GM12878 (cell line): Measurements from ENCODE around the gene DNAJC15. TPM values are rescaled to one million over a fixed set of nuclear protein-coding genes. Genes with fewer than 3 reads are reported as not detected.

Experiments used
- ATAC-seq: fragments of 200-7000 bp; cut with Tn5 transposase; 3 replicates; pipeline ENCODE4 v1.9.1; 2020; ENCODE audit warnings: mild to moderate bottlenecking, moderate library complexity
- BruUV-seq: library from RNA; stranded (reverse); fragments of 400-500 nt; replicated peaks from 2 replicates; lab custom pipeline; 2021; lab: Mats Ljungman, UMichigan
- CTCF ChIA-PET: fragments of 300-600 bp; sonication (Branson Sonifier 250); formaldehyde crosslinking; extraction: SDS; loops from one replicate; lab custom pipeline; 2021; ENCODE audit warnings: inconsistent platforms; lab: Yijun Ruan, JAX
- POLR2A ChIA-PET: fragments of 350-600 bp; formaldehyde crosslinking; extraction: SDS; loops from one replicate; lab custom pipeline; 2021; ENCODE audit warnings: inconsistent platforms; lab: Charles Lee
- RAD21 ChIA-PET: fragments of 300-600 bp; sonication (Branson Sonifier 250); formaldehyde crosslinking; loops from one replicate; lab custom pipeline; 2023; ENCODE audit warnings: antibody characterized with exemption; ENCODE audit not compliant: unreplicated experiment; lab: Charles Lee
- SMC1A ChIA-PET: fragments of 300-600 bp; sonication (Branson Sonifier 250); formaldehyde crosslinking; loops from one replicate; lab custom pipeline; 2023; ENCODE audit not compliant: unreplicated experiment, uncharacterized antibody; lab: Charles Lee
- DNase-seq: peaks from one replicate; pipeline ENCODE4 v3.0.0-alpha.2; 2011; ENCODE audit warnings: low read depth, low spot score
- FAIRE-seq: peaks from 3 replicates; lab custom pipeline; 2011; peaks lifted over from hg19 to GRCh38; lab: Jason Lieb, UNC
- H2AFZ ChIP-seq: 2 replicates; pipeline ENCODE4 v1.6.0; 2011; ENCODE audit warnings: low read depth, low read length, control low read depth; ENCODE audit not compliant: control insufficient read depth
- H3K27ac ChIP-seq: 2 replicates; pipeline ENCODE4 v1.5.1; 2011; ENCODE audit warnings: control low read depth; ENCODE audit not compliant: control insufficient read depth, insufficient read depth
- H3K27me3 ChIP-seq, 2 experiments: replicated peaks in 1 of 2; 2 replicates each; pipeline versions ENCODE4 v1.6.0 to v1.6.1; 2011; ENCODE audit warnings: low read length in 1 of 2; ENCODE audit not compliant: control insufficient read depth in 2 of 2, insufficient read depth in 2 of 2
- H3K36me3 ChIP-seq, 2 experiments: 2 replicates each; pipeline ENCODE4 v1.5.1; 2011; ENCODE audit warnings: low read length in 1 of 2; ENCODE audit not compliant: control insufficient read depth in 2 of 2, insufficient read depth in 2 of 2
- H3K4me1 ChIP-seq: 2 replicates; pipeline ENCODE4 v1.6.1; 2011; ENCODE audit warnings: mild to moderate bottlenecking, low read length, moderate library complexity, mixed read lengths; ENCODE audit not compliant: control insufficient read depth, insufficient read depth
- H3K4me2 ChIP-seq: 2 replicates; pipeline ENCODE4 v1.6.0; 2011; ENCODE audit warnings: control low read depth; ENCODE audit not compliant: control insufficient read depth, insufficient read depth
- H3K4me3 ChIP-seq: fragments of 200-600 bp; sonication (generic); 2 replicates; pipeline ENCODE4 v1.5.1; 2016
- H3K79me2 ChIP-seq: 2 replicates; pipeline ENCODE4 v1.6.0; 2011; ENCODE audit warnings: low read length; ENCODE audit not compliant: control insufficient read depth, insufficient read depth
- H3K9ac ChIP-seq: 2 replicates; pipeline ENCODE4 v1.8.0; 2011; ENCODE audit warnings: low read length, control low read depth, mixed read lengths; ENCODE audit not compliant: control insufficient read depth, insufficient read depth
- H3K9me3 ChIP-seq: replicated peaks from 3 replicates; pipeline ENCODE4 v1.5.1; 2011; ENCODE audit warnings: mild to moderate bottlenecking, low read length; ENCODE audit not compliant: control insufficient read depth, insufficient read depth
- H4K20me1 ChIP-seq: 2 replicates; pipeline ENCODE4 v1.6.0; 2011; ENCODE audit not compliant: control insufficient read depth, insufficient read depth
- CREM ChIP-seq: IDR thresholded peaks from 2 replicates; pipeline ENCODE4 v1.6.1; 2014; ENCODE audit warnings: antibody characterized with exemption, low read depth
- E4F1 ChIP-seq: fragments of 450-650 bp; IDR thresholded peaks from 2 replicates; pipeline ENCODE4 v1.6.1; 2018; ENCODE audit warnings: borderline replicate concordance, mild to moderate bottlenecking; ENCODE audit not compliant: partially characterized antibody
- GATAD2B ChIP-seq: fragments of 450-650 bp; conservative IDR thresholded peaks from 2 replicates; pipeline ENCODE4 v1.6.1; 2017; ENCODE audit warnings: low read depth, mild to moderate bottlenecking, moderate library complexity
- IKZF1 ChIP-seq: fragments of 450-650 bp; conservative IDR thresholded peaks from 2 replicates; pipeline ENCODE4 v1.6.1; 2017; ENCODE audit warnings: antibody characterized with exemption, mild to moderate bottlenecking
- IKZF2 ChIP-seq, 2 experiments: fragments of 450-650 bp; IDR thresholded peaks; 2 replicates each; pipeline ENCODE4 v1.6.1; 2017; ENCODE audit warnings: mild to moderate bottlenecking in 2 of 2, moderate library complexity in 2 of 2
- NBN ChIP-seq: fragments of 450-650 bp; IDR thresholded peaks from 2 replicates; pipeline ENCODE4 v1.6.1; 2016
- NFIC ChIP-seq: IDR thresholded peaks from 2 replicates; pipeline ENCODE4 v1.6.1; 2012; ENCODE audit warnings: low read depth, mild to moderate bottlenecking, inconsistent platforms, low read length, moderate library complexity
- PKNOX1 ChIP-seq: fragments of 450-650 bp; IDR thresholded peaks from 2 replicates; pipeline ENCODE4 v1.6.1; 2016; ENCODE audit warnings: mild to moderate bottlenecking
- POLR2AphosphoS2 ChIP-seq: IDR thresholded peaks from 2 replicates; pipeline ENCODE4 v1.6.1; 2011; ENCODE audit warnings: low read depth, mild to moderate bottlenecking, low read length, improper control_type of control experiment, moderate library complexity
- RELB ChIP-seq: fragments of 450-650 bp; IDR thresholded peaks from 2 replicates; pipeline ENCODE4 v1.6.1; 2017; ENCODE audit warnings: low read depth, mild to moderate bottlenecking, moderate library complexity
- SPI1 ChIP-seq: IDR thresholded peaks from 2 replicates; pipeline ENCODE4 v1.6.1; 2011; ENCODE audit warnings: low read depth, mild to moderate bottlenecking, low read length, moderate library complexity, borderline replicate concordance; ENCODE audit not compliant: insufficient read depth
- TCF7 ChIP-seq: IDR thresholded peaks from 2 replicates; pipeline ENCODE4 v1.6.1; 2014; ENCODE audit warnings: antibody characterized with exemption, borderline replicate concordance
- YBX1 ChIP-seq: fragments of 450-650 bp; IDR thresholded peaks from 2 replicates; pipeline ENCODE4 v1.6.1; 2016; ENCODE audit warnings: antibody characterized with exemption
- ZBTB4 ChIP-seq: fragments of 450-650 bp; formaldehyde crosslinking; IDR thresholded peaks from 2 replicates; pipeline ENCODE4 v1.4.0; 2022; ENCODE audit warnings: mild to moderate bottlenecking, moderate library complexity
- WGBS: methylation state at CpG from one replicate; pipeline ENCODE4 v1.1.6; 2016; ENCODE audit warnings: low lambda C conversion rate; ENCODE audit not compliant: insufficient replicate concordance, insufficient coverage; ENCODE audit errors: missing lambda C conversion rate; 5-methylcytosine and 5-hydroxymethylcytosine counted together
- in situ Hi-C: fragments of 300-500 bp; cut with MboI; formaldehyde crosslinking; loops from 9 replicates; pipeline ENCODE4 v1.14.3; 2018; ENCODE audit warnings: mixed read lengths
- intact Hi-C: fragments of 100-400 bp; cut with micrococcal nuclease; formaldehyde crosslinking; loops from one replicate; pipeline ENCODE4 v1.14.2; 2022; ENCODE audit not compliant: unreplicated experiment
- polyA plus RNA-seq, 11 experiments: library from polyadenylated mRNA; depleted of rRNA in 4 of 11; unstranded in 6 of 11; stranded (reverse) in 5 of 11; fragments of >200 nt; fragmentation: Nextera tagmentation in 4 of 11; fragmentation: Illumina TruSeq in 1 of 11; extraction: Ambion mirVana in 4 of 11; extraction: Trizol in 1 of 11; gene quantifications; 1 replicate in 1 of 11; 2 replicates in 10 of 11; pipeline versions ENCODE4 v1.2.1 to v1.2.3, GENCODE V29; 2011 to 2016; ENCODE audit warnings: inconsistent platforms in 2 of 11, missing spikeins in 2 of 11, low read depth in 1 of 11
- total RNA-seq, 4 experiments: library from RNA; depleted of rRNA in 3 of 4; stranded (reverse); fragments of >200 nt in 3 of 4; fragmentation: Illumina TruSeq in 1 of 4; extraction: Trizol in 1 of 4; gene quantifications; 2 replicates each; pipeline versions ENCODE4 v1.2.1 to v1.2.3, GENCODE V29; 2013 to 2021

The DNAJC15 gene
- total and polyA plus RNA-seq, 10 of the 15 experiments (the other 5 are each of a cell fraction or from before 2014, with no cell fraction given), result 13.1 to 104 (median 54.4) TPM

GRCh38 chr13:42984026-42984425 lies 39.4 kb upstream of the DNAJC15 start (continued):
- TF ChIP-seq E4F1, result no peak
- no peak for TF ChIP-seq NBN
- no peak for TF ChIP-seq PKNOX1
- TF ChIP-seq POLR2AphosphoS2, result no peak

- BruUV-seq, result no TSS peak
- RAD21 ChIA-PET, result no interaction called here
- peaks cover 17% of the 10 kb centered on the region for H3K79me2 ChIP-seq
- FAIRE-seq, result no peak
- no peaks in the 10 kb centered on the region; the same call in 1 of the 3 replicates for H3K9me3 ChIP-seq
- ATAC-seq, result peak; percentile 69
- peaks cover 14% of the 10 kb centered on the region for H3K4me1 ChIP-seq
- CTCF ChIA-PET, result interaction anchor here (1.2 kb wide), 2 partner anchors 13 to 38 kb away, joined by 3 read pairs; partner anchors contain the start of gene DNAJC15
- no peak overlapping the region for H2AFZ ChIP-seq
- H3K4me2 ChIP-seq, result peak overlapping the region; percentile 41
- SMC1A ChIA-PET, result interaction anchor here (0.6 to 11.2 kb wide), 7 partner anchors 13 to 111 kb away, joined by 3 to 150 read pairs (median 5); partner anchors contain the start of gene DNAJC15
- WGBS, result 0% methylated on average over 1 of the region's 1 CpG
- H3K27ac ChIP-seq, result peak overlapping the region; percentile 20; the same call in 1 of the 2 replicates
- no peak for DNase-seq
- no peak overlapping the region for H3K9ac ChIP-seq
- intact Hi-C loops, result no loop called here
- no peak overlapping the region for H3K4me3 ChIP-seq
- H4K20me1 ChIP-seq, result no peaks in the 10 kb centered on the region
- in situ Hi-C loops, result no loop called here
- H3K36me3 ChIP-seq, result peaks cover 0 to 10% of the 10 kb centered on the region in 2 experiments; a peak in 1 of 4 replicates
- H3K27me3 ChIP-seq, result no peaks in the 10 kb centered on the region
- POLR2A ChIA-PET, result interaction anchor here (1.3 to 2.2 kb wide), 2 partner anchors 13 to 40 kb away, joined by 6 to 8 read pairs; no protein-coding TSS in a partner anchor
- TF ChIP-seq RELB (0 out of 2 replicates have a peak, but pooled peaks have one; percentile 48), TCF7 (no peak), IKZF2 (IDR thresholded peaks at IDR 0.05) (peak in 1 of 2 experiments; percentile 55; a peak in 1 of 4 replicates), ZBTB4 (CRISPR knock-in tag) (no peak), SPI1 (peak; percentile 82), CREM (0 out of 2 replicates have a peak, but pooled peaks have one; percentile 15), NFIC (peak; percentile 42; the same call in 1 of the 2 replicates), GATAD2B (no peak), IKZF1 (peak; percentile 31), YBX1 (no peak)
These were observed 38.7 kb upstream of the DNAJC15 start for GRCh38 chr13:42984691-42985090.
